ENCODE results near the gene STRA8.

STRA8 gene, protein sequence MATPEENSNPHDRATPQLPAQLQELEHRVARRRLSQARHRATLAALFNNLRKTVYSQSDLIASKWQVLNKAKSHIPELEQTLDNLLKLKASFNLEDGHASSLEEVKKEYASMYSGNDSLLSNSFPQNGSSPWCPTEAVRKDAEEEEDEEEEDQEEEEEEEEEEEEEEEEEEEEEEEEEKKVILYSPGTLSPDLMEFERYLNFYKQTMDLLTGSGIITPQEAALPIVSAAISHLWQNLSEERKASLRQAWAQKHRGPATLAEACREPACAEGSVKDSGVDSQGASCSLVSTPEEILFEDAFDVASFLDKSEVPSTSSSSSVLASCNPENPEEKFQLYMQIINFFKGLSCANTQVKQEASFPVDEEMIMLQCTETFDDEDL

DNA sequence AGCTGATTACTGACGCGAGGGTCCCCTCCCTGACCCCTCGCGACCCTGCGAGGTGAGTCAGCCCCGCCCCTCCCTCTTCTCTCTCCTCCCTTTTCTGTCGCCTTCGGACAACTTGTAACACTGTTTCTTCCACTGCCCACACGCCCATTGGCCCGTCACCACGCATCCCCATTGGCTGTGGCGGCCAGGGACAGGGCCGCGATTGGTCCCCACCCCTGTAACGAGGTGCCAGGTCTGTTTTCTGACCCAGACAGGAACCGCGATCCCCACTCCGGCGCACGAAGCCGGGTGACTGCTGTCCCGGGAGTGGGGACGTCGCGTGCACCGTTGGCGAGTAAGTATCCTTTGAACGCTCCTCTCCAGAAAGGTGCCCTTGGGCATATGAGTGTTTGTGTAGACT lies at the start of gene STRA8:
Gene STRA8, plus strand, starts transcription at position 269 of the 400 bp plus-strand sequence. CDS start 6,687 bp downstream, outside the sequence.
- DNase-seq, result no peak

DNA sequence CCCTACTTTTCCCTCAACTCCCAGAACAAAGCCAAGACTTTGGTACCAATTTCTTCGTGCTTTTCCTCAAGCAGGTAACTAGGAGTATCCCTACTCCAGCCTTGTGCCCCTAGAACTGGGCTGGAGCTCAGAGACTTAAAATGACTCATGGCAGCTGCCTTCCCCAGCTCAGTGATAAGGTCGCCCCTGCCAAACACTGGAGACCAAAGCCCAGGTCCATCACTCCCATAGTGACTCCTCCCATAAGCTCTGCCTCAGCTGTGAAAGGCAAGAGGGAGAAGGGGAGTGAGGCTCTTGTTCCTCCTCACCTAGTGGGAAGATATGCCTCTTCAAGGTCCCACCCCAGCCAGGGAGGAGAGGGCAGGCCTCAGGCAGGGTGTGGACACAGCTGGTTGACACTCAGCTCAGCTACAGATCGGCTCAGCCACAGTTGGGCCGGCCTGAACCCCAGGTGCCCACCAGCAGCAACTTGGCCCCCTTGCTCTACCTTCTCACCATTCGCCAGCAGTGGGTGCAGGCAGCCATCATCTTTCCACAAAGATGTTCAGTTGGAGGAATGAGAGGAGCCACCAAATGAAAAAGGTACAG lies 49.3 kb upstream of the STRA8 start:
- no peak for DNase-seq

DNA sequence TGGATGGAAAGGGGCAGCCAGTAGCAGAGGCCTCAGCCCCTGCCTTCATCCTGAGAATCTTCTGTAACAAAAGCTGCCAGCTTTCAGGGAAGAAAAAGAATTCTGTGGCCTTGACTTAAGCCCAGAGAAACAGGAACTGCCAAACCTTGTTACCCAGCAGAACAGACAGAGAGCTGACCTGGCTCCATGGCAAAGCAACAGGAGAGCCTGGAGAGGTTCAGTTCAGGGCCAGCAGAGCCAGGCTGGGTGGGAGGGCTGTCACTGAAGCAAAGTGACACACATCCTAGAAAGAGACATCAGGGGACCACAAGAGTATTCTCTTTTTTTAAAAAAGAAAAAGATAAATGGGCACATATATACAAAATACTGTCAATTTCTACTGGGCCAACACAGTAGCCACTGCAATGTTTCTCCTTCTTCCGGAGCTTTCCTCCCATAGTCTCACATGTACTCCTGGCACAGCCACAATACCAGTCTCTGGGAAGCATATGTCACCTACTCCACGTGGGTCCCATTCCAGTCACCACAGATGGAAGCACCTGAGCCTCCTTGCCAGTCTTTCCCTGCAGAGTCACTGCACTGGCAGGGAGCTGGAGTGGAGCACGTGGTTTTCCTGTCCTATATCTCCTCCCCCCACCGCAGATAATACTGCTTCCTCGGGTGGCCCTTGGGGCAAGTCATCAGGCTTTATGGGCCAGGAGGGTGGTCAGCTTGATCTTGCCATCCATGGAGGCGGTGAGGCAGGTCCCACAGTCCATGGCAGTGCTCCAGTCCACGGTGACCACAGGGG lies 48.0 kb upstream of the STRA8 start:
- no peak for DNase-seq

DNA sequence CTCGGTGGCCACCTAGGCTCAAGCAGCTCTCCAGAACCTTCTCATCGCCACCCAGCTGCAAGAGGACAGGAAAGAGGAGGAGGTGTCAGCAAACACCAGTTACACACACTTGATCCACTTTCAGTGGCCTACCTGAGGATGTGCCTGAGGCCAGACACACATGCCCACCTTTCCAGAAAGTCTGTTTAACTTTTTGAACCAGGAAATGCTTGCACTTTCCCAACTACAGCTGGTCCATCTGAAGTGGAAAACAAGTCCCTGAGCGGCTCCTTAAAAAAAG lies 47.4 kb upstream of the STRA8 start:
- DNase-seq, result no peak

DNA sequence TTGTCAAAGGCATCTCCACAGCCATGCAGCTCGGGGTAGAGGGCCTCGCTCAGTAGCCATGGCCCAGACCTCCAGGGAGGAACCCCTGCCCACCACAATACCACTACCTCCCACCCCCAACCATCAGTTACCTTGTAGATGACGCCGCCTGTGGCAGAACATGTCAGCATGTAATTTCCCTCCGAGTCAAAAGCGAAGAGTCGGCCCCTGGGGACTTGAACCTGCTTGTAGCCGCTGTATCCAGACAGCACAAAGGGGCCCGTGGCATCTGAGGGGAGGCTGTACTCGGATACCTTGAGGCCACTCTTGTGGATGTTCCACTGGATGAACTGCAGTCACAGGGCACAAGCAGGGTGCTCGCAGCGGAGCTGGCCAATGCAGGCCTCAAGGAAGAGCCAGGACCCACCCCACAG lies 46.8 kb upstream of the STRA8 start:
- DNase-seq, result no peak

DNA sequence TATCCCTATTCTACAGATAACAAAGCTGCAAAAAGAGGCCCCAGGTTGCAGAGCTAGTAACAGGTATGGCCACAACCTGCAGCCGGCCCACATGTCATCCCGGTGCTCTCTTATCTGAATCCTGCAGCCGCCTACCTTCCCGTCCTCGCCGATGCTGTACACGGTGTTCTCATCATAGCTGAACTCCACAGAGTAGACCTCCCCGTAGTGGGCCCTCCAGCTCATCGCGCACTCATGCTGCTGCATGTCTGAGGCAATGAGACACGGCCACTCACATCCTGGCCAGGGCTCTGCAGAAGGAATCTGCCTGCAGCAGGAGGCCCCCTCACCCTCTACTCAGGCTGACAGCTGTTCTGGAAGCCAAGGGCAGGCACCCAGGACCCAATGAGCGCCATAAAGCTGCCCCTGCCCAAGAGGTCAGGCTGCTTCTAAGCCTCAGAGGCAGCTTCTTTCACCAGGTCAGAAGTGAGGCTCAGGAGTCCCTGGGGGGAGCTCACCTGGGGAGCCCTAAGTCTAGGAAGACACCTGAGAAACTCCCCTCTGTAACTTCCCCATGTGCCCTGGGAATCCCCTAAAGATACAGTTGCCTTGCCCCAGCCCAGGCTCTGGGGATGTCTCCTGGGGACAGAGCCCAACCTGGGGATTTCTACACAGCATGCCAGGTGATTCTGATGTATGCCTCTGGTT lies 45.2 kb upstream of the STRA8 start:
- DNase-seq, result no peak

DNA sequence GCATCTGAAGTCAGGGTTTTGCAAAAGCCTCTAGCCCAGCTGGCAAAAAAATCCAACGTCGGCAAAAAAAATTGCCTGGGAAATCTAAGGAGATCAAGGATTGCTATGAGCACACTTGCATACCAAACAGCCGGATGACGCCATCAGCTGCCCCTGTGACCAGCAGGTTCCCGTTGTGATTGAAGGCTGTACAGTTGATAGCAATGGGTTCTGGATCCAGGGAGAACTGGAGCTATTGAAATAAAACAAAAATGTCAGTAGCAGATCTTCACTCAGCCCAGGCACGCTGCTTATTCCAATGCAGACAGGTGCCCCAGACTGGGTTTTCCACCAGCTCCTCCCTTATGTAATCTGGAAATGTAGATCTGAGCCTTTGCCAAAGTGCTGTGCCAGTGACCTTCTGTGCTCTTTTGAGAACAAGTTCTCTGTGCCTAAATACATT lies 44.4 kb upstream of the STRA8 start:
- no peak for DNase-seq

DNA sequence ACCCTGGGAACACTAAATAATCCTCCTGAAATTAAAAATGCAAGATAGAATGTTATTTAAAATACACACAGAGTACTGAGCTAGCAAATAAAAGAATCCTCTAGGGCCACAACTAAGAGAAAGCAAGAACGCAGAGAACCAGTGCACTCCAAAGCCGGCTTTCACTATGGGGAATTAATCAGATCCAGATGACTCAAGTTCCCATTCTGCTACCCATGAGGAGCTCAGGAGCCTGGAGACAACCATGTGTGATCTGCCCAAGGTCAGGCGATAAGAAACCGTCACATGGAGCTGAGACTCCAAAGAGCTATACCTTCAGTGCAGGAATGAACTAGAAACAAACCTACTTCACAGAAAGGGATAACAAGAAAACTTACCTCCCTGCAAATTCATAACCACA lies 43.7 kb upstream of the STRA8 start:
- no peak for DNase-seq

DNA sequence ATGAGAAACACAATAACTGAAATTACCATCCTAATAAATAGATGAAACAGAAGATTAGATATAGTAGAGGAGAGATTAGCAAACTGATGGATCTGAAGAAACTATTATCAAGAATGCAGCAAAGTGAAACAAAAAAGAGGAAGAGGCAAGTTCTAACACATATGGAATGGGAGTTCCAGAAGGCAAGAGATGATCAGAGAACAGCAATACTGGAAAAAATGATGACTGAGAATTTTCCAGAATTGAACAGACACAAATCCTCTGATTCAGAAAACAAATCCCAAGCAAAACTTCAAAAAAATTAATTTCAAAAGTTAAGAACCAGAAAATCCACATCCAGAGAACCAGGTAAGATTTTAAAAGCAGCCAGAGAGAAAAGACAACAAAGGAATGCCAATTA lies 42.9 kb upstream of the STRA8 start:
- DNase-seq, result no peak

DNA sequence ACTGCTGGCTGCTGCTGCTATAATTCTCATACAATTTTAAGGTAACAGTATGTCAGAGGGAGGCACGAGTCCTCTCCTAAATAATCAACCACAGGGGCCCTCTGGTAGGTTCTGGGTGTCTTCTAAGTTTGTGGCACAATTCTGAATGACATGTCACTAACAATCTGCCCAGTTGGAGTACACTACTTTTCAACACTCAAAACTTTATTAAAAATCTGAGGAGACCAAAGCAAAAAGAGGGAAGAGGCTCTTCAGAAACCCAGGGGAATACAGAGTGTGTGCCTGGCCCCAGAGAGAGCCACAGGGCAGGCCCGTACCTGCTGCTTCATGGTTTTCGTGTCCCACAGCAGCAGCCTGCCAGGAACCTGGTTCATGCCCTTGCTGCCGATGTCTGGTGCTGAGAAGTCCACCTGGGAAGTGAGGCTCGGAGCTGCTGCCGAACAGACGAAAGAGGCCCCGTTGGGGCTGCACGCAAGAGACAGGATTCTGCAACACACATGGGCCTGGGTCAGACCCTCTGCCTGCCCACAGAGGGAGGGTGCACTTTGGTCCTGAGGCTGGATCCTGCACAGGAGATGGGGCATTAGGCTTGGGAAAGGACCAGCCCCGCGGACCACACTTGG lies 40.6 kb upstream of the STRA8 start:
- no peak for DNase-seq

DNA sequence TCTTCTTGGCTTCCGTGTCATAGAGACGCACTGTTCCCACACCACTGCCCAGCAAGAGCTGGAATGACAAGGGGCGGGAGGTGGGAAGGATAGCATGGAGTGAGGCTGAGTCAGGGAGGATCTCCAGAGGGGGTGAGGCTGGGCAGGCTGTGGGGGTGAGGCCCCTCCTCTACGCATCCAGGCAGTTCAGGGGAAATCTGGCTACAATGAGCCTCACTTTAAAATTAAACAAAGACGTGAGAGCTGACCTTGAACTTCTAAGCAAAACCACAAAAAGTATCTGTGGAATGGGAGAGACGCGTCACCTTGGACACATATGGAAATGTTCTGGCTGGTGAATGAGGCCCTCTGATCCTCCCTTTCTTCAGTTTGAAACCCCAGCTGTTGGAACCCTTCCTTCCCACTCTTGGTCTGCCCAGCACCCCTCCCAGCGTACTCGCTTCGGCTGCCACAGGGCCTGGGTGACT lies 40.0 kb upstream of the STRA8 start:
- DNase-seq, result no peak

DNA sequence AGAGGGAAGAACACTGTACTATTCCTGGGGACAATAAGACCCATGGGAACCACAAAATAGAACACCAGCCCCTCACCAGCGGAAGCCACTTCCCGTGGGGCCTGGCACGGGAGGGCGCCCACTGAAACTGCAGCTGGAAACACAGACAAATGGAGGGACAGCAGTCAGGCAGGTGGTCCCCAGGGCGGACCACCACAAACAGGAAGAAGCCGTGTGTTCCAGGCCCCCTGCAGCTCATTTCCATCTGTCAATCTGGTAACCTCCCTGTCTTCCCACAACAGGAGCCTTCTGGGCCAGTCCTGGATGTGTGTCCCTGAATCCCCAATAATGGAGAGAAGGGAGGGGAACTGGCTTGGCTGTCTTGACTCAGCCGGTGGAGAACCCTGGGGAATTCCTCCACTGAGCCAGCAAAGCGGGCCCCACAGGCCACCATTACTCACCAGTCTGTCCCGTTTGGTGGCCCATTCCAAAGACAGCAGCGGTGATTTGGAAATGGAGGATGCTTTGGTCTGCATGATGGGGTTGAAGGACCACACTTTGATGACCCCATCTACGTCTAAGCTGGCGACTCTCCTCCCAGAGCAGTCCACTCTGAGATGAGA lies 39.0 kb upstream of the STRA8 start:
- DNase-seq, result no peak

DNA sequence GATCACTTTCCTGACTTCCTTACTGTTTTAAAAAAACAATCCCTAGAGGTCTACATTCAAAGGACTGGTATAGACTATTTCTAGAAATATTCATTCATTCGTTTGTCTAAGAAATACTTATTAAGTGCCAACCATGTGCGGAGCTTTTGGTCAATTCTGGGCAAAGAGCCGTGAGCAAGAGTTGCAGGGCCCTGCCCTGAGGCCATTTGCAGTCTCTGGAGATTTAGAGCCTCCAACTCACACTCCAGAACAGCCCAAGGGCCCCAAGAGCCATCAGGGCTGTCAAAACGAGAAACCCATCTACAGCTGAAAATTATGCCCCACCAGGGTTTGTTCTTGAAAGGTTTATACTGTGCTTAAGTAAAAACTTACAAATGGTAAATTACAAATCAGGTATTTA lies 38.5 kb upstream of the STRA8 start:
- no peak for DNase-seq

DNA sequence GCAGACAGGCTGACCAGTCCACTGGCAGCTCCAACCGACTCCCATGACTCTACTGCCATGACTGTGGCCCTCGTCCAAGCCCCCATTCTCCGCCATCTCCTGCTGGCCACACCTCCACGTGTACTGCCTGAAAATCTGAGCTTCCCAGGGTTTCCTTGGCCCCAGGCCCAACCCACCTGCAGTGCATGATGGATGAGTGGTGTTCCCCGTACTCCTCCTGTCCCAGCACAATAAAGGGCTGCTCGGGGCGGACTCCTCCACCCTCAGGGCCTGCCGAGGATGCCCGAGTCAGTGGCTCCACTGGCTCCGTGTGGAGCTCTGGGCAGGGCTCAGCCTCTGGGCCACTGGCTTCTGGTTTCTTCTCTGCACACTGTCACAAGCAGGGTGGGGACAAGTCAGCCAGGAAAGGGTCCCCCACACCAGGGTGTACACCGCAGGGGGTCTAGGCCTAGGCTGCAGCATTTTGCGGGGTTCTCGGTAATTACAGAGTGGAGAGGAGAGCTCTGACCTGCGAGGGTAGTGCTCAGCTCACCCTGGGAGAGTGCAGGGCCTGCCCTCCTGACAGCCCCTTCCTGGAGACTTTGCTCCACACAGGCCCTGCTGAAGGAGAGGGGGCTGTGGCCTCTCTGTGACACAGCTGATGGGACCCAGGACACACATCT lies 37.5 kb upstream of the STRA8 start:
- DNase-seq, result no peak

DNA sequence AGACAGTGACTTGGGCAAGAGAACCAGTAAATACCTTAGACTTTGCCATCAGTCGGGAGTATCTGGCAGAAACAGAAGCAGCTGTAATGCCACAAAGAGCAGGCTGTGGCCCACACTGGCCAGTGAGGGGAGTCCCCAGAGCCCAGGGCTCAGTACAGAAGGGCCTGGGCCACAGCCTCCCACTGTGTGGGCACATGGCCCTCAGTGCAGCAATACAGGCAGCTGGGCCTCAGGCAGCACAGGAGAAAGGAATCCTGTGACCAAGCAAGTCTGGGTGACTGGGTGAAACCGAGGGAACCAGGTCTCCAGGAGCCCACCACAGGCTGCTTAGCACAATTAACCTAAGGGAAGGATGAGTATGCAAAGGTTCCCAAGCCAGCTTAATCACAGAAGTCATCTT lies 36.3 kb upstream of the STRA8 start:
- no peak for DNase-seq

DNA sequence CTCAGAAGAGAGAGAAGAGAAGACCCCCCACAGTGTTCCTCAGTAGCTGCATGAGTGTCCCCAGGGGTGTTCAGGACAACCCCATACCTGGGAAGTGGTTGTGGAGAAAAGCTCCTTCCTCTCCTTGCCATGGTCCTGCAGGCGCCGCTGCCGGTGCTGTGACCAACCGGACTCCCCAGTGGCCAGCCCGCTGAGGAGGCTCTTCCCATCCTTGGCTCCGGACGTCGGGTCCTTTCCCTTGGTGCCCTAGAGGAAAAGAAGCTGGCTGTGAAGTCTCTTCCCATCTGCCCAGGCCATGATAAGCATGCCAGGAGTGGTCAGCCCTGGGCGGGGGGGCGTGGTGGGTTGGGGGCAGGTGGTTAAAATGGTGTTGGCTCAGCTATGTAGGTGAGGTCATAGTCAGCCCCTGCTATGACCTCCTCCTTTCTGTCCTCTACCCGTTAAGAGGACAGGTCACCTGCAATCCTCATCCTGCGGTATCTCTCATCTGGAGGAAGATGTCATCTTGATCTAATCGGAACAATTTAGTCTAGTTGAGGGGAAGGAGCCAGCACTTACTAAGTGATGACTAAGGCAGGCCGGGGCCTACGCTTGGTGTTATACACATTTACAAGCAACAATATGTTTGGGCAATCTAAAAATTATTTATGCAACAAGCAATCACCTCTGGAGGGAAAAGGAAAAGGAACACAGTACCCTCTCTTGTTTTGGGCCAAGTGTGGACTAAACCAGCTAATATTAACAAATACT lies 35.6 kb upstream of the STRA8 start:
- no peak for DNase-seq

DNA sequence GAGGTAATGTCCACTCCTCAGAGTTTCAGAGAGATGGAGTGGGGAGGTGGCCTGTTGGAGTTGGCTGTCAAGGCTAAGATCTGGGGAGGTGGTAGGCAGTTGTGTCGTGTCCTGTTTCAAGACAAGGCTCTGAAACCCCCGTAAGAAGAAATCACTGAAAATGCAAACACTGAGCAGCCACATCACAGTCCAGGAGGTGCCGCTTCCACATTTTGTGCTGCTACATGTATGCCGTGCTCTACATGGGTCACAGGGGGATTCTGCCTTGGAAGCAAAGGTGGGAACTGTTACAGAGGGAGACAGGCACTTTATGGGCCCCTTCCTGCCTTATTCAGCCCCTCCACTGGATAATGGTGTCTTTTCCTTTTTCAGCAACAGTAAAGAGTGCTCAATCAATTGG lies 34.2 kb upstream of the STRA8 start:
- DNase-seq, result no peak

DNA sequence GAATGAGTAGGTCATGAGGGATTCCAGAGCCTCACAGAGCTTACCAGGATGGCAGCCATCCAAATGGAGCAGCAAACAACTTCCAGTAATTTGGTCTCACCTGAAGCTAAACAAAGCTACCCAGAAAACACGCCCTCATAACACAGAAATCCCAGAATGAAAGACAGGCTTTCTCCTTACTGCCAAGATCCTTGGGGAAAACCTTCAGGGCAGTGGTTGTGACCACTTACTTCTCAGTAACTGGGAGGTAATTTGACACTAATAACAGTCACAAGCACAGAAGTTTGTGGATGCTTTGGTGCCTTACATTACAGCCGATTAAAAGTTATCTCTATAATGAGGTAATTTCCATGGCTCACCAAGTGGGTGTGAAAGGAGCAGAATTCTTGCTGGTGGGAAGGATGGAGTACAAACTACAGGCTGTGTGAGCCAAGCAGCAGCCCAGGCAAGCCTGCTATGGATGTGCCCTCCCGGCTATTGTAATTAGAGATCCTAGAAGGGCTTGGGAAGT lies 32.8 kb upstream of the STRA8 start:
- no peak for DNase-seq

DNA sequence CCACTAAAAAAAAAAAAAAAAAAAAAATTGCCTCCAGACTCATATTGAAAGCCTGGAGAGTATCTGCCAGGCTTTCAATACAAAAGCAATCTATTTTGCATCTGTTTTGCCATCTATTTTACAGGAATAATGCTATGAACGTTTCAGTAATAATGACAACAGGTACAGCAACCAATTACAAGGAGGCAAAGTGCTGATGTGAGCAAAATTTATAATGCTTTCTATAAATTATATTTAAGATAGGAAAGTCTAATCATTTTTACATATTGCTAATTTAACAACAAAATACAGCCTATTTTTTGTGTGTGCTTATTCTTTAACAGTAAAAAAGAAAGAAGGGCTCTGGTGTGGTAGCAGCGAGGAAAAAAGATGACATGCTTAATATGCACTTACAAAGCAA lies 32.3 kb upstream of the STRA8 start:
- DNase-seq, result no peak

DNA sequence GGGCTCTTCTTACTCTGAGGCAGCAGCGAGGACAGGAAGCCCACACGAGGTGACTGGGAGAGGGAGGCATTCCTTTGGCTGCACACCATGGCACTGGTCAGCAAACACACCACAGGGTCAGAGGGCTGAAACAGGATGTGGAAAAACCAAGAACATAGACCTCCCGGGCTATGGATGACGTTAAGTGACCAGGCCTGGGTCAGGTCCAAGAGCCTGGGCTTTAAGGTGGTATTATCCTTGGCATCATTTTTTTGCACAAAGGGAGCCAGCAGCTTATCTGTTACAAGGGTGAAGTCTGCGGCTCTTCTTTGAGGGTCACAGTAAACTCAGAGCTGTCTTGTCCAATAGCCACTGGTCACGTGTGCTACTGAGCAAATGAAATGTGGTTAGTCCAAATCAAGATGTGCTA lies 29.3 kb upstream of the STRA8 start:
- DNase-seq, result no peak

DNA sequence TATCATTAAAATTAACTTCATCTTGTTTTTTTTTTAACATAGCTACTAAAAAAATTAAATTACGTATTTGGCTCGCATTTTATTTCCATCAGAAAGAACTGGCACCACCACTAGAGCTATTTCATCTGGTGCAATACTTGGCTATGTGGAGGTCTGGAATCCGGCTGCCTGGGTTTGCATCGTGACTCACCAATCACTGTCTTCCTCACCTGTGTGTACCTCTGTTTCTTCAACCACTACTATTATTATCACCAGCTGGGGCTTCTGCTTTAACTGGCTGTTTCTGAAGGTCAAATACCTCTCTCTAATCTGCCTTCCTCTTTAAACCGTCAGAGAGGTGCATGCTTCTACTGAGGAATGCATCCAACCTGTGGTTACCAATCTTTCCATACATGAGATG lies 28.8 kb upstream of the STRA8 start:
- no peak for DNase-seq

Data from activated T-cell treated with anti-CD3 and anti-CD28 coated beads, Interleukin-2, amount 50 U/mL, for 1 hour (primary cell).